ENCODE measurements around the gene NINJ2. TPM values are rescaled to one million over a fixed set of nuclear protein-coding genes. Genes with fewer than 3 reads are reported as not detected.
A peak's percentile ranks its signal among the peaks of the same experiment; 100 is the strongest.

The NINJ2 gene
- total RNA-seq, 4 donors from 2014 or later: 0.97 to 5.4 (median 2.3) TPM; not detected in 1

- Histone ChIP-seq H3K4me3 (no peak overlapping the region), H3K36me3 (no peaks in the 10 kb centered on the region), H3K27me3 (no peaks in the 10 kb centered on the region), H3K9me3 (no peaks in the 10 kb centered on the region), H3K4me1 (peaks cover 0 to 8% of the 10 kb centered on the region in 2 donors), H3K27ac (no peak overlapping the region)
- TF ChIP-seq CTCF (IDR thresholded peaks at IDR 0.05) (no peak), POLR2A (IDR thresholded peaks at IDR 0.05) (no peak)
- intact Hi-C loops (cut with DNase I; ENCODE audit: low total_unique reads): no loop called here
- no peak for DNase-seq
Measured at GRCh38 chr12:627285-627684, 36.0 kb downstream of the NINJ2 start.

- no peak for TF ChIP-seq POLR2A (IDR thresholded peaks at IDR 0.05)
- TF ChIP-seq CTCF (IDR thresholded peaks at IDR 0.05): no peak
- Histone ChIP-seq H3K36me3 (no peaks in the 10 kb centered on the region), H3K27me3 (no peaks in the 10 kb centered on the region), H3K27ac (no peak overlapping the region), H3K4me1 (no peaks in the 10 kb centered on the region), H3K9me3 (no peaks in the 10 kb centered on the region), H3K4me3 (no peak overlapping the region)
- intact Hi-C loops (cut with DNase I; ENCODE audit: low total_unique reads): no loop called here
- no peak for DNase-seq
Measured at GRCh38 chr12:625998-626397, 37.2 kb downstream of the NINJ2 start.

GRCh38 chr12:623865-624372 is 39.3 kb downstream of the NINJ2 start:
- no peak for DNase-seq
- no peaks in the 10 kb centered on the region for H3K9me3 ChIP-seq
- TF ChIP-seq POLR2A (IDR thresholded peaks at IDR 0.05) (no peak), CTCF (IDR thresholded peaks at IDR 0.05) (no peak)
- H3K27ac ChIP-seq: no peak overlapping the region
- no peaks in the 10 kb centered on the region for H3K4me1 ChIP-seq
- H3K4me3 ChIP-seq: no peak overlapping the region
- no peaks in the 10 kb centered on the region for H3K36me3 ChIP-seq
- intact Hi-C loops (cut with DNase I; ENCODE audit: low total_unique reads): no loop called here
- no peaks in the 10 kb centered on the region for H3K27me3 ChIP-seq

GRCh38 chr12:623172-623864 is 39.9 kb downstream of the NINJ2 start:
- Histone ChIP-seq H3K4me3 (no peak overlapping the region), H3K4me1 (no peaks in the 10 kb centered on the region), H3K27me3 (no peaks in the 10 kb centered on the region), H3K9me3 (no peaks in the 10 kb centered on the region), H3K36me3 (no peaks in the 10 kb centered on the region), H3K27ac (peak overlapping the region in 1 of 2 donors; percentile 53)
- no peak for DNase-seq
- intact Hi-C loops (cut with DNase I; ENCODE audit: low total_unique reads): no loop called here
- TF ChIP-seq POLR2A (IDR thresholded peaks at IDR 0.05) (no peak), CTCF (IDR thresholded peaks at IDR 0.05) (no peak)

- no peaks in the 10 kb centered on the region for H3K4me1 ChIP-seq
- no peaks in the 10 kb centered on the region for H3K36me3 ChIP-seq
- no peak overlapping the region for H3K4me3 ChIP-seq
- no peaks in the 10 kb centered on the region for H3K27me3 ChIP-seq
- peak in 1 of 2 donors; percentile 62 for TF ChIP-seq POLR2A (IDR thresholded peaks at IDR 0.05)
- no peak for TF ChIP-seq CTCF (IDR thresholded peaks at IDR 0.05)
- DNase-seq: no peak
- peak overlapping the region; percentile 40 to 53 for H3K27ac ChIP-seq
- H3K9me3 ChIP-seq: no peaks in the 10 kb centered on the region
- intact Hi-C loops (cut with DNase I; ENCODE audit: low total_unique reads): no loop called here
Measured at GRCh38 chr12:622416-622815, 40.8 kb downstream of the NINJ2 start.
